Liver (tissue), 3 donors: ENCODE results near the gene RAVER2.

Source experiments
- ATF3 ChIP-seq: IDR thresholded peaks from 2 replicates; pipeline ENCODE4 v1.6.1; 2016; ENCODE audit warnings: antibody characterized with exemption
- EGR1 ChIP-seq, 2 donors: IDR thresholded peaks; 2 replicates each; pipeline ENCODE4 v1.6.1; 2016 to 2018; ENCODE audit warnings: antibody characterized with exemption in 2 of 2, low read depth in 2 of 2
- GABPA ChIP-seq, 2 donors: IDR thresholded peaks in 1 of 2; conservative IDR thresholded peaks in 1 of 2; 2 replicates each; pipeline ENCODE4 v1.6.1; 2016; ENCODE audit warnings: antibody characterized with exemption in 2 of 2, mild to moderate bottlenecking in 1 of 2, moderate library complexity in 1 of 2
- HNF4G ChIP-seq: IDR thresholded peaks from 2 replicates; pipeline ENCODE4 v1.6.1; 2016; ENCODE audit warnings: antibody characterized with exemption
- JUND ChIP-seq, 2 donors: IDR thresholded peaks; 2 replicates each; pipeline ENCODE4 v1.6.1; 2016; ENCODE audit warnings: antibody characterized with exemption in 2 of 2
- MAX ChIP-seq: IDR thresholded peaks from 2 replicates; pipeline ENCODE4 v1.6.1; 2016; ENCODE audit warnings: antibody characterized with exemption
- RAD21 ChIP-seq, 2 donors: IDR thresholded peaks; 2 replicates each; pipeline ENCODE4 v1.6.1; 2016; ENCODE audit warnings: antibody characterized with exemption in 2 of 2, mild to moderate bottlenecking in 2 of 2
- RXRA ChIP-seq, 2 donors: IDR thresholded peaks; 2 replicates each; pipeline ENCODE4 v1.6.1; 2017 to 2018; ENCODE audit warnings: antibody characterized with exemption in 2 of 2, mild to moderate bottlenecking in 1 of 2
- SP1 ChIP-seq: IDR thresholded peaks from 2 replicates; pipeline ENCODE4 v1.6.1; 2018; ENCODE audit warnings: antibody characterized with exemption, mild to moderate bottlenecking
- TAF1 ChIP-seq: conservative IDR thresholded peaks from 2 replicates; pipeline ENCODE4 v1.6.1; 2016; ENCODE audit warnings: antibody characterized with exemption, mild to moderate bottlenecking
- YY1 ChIP-seq: IDR thresholded peaks from 2 replicates; pipeline ENCODE4 v1.6.1; 2016; ENCODE audit warnings: antibody characterized with exemption, mild to moderate bottlenecking
- TF ChIP-seq, protein P1 (sequence below): fragments of 150-350 bp; IDR thresholded peaks from 2 replicates; pipeline ENCODE4 v1.5.1; 2017; ENCODE audit warnings: improper control_type of control experiment, low read depth, low read length; ENCODE audit not compliant: missing input control
- TF ChIP-seq, protein P2 (sequence below): IDR thresholded peaks from 2 replicates; pipeline ENCODE4 v1.6.1; 2016; ENCODE audit warnings: antibody characterized with exemption, mild to moderate bottlenecking
- TF ChIP-seq, protein P3 (sequence below): IDR thresholded peaks from 2 replicates; pipeline ENCODE4 v1.6.1; 2016; ENCODE audit warnings: antibody characterized with exemption
- donor health status: healthy.
- donor health status: healthy.

DNA sequence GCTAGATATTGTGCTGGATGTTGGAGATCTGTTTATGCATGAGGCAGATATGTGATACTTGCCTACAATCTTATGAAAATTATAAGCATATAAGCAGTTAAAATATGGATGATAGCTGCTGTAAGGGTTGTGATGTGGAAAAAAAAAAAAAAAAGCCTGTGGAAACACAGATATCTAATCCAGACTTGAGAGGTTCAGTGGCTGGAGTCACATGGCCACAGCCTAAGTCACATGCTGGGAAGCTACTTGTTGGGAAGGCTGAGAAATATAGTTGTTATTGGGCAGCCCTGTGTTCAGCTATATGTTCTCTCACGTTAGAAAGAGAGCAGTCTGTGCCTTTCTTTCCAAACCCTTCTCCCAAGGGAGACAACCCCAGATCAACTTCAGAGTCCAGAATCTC is 15.1 kb downstream of the RAVER2 start:
- TF ChIP-seq SP1 (no peak), ATF3 (no peak), TAF1 (no peak), RAD21 (IDR thresholded peaks at IDR 0.05) (no peak), YY1 (no peak), GABPA (IDR thresholded peaks at IDR 0.05 in 1 of 2, conservative IDR thresholded peaks at IDR 0.05 in 1 of 2) (no peak), JUND (IDR thresholded peaks at IDR 0.05) (no peak), RXRA (IDR thresholded peaks at IDR 0.05) (no peak), MAX (no peak), HNF4G (no peak), EGR1 (IDR thresholded peaks at IDR 0.05; ENCODE audit: low read depth in 2 of 2) (no peak)
- TF ChIP-seq, protein P1, sequence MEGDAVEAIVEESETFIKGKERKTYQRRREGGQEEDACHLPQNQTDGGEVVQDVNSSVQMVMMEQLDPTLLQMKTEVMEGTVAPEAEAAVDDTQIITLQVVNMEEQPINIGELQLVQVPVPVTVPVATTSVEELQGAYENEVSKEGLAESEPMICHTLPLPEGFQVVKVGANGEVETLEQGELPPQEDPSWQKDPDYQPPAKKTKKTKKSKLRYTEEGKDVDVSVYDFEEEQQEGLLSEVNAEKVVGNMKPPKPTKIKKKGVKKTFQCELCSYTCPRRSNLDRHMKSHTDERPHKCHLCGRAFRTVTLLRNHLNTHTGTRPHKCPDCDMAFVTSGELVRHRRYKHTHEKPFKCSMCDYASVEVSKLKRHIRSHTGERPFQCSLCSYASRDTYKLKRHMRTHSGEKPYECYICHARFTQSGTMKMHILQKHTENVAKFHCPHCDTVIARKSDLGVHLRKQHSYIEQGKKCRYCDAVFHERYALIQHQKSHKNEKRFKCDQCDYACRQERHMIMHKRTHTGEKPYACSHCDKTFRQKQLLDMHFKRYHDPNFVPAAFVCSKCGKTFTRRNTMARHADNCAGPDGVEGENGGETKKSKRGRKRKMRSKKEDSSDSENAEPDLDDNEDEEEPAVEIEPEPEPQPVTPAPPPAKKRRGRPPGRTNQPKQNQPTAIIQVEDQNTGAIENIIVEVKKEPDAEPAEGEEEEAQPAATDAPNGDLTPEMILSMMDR, result no peak
- TF ChIP-seq, protein P2, sequence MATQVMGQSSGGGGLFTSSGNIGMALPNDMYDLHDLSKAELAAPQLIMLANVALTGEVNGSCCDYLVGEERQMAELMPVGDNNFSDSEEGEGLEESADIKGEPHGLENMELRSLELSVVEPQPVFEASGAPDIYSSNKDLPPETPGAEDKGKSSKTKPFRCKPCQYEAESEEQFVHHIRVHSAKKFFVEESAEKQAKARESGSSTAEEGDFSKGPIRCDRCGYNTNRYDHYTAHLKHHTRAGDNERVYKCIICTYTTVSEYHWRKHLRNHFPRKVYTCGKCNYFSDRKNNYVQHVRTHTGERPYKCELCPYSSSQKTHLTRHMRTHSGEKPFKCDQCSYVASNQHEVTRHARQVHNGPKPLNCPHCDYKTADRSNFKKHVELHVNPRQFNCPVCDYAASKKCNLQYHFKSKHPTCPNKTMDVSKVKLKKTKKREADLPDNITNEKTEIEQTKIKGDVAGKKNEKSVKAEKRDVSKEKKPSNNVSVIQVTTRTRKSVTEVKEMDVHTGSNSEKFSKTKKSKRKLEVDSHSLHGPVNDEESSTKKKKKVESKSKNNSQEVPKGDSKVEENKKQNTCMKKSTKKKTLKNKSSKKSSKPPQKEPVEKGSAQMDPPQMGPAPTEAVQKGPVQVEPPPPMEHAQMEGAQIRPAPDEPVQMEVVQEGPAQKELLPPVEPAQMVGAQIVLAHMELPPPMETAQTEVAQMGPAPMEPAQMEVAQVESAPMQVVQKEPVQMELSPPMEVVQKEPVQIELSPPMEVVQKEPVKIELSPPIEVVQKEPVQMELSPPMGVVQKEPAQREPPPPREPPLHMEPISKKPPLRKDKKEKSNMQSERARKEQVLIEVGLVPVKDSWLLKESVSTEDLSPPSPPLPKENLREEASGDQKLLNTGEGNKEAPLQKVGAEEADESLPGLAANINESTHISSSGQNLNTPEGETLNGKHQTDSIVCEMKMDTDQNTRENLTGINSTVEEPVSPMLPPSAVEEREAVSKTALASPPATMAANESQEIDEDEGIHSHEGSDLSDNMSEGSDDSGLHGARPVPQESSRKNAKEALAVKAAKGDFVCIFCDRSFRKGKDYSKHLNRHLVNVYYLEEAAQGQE, result no peak
- TF ChIP-seq, protein P3, sequence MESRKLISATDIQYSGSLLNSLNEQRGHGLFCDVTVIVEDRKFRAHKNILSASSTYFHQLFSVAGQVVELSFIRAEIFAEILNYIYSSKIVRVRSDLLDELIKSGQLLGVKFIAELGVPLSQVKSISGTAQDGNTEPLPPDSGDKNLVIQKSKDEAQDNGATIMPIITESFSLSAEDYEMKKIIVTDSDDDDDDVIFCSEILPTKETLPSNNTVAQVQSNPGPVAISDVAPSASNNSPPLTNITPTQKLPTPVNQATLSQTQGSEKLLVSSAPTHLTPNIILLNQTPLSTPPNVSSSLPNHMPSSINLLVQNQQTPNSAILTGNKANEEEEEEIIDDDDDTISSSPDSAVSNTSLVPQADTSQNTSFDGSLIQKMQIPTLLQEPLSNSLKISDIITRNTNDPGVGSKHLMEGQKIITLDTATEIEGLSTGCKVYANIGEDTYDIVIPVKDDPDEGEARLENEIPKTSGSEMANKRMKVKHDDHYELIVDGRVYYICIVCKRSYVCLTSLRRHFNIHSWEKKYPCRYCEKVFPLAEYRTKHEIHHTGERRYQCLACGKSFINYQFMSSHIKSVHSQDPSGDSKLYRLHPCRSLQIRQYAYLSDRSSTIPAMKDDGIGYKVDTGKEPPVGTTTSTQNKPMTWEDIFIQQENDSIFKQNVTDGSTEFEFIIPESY, result no peak
